Activated effector memory CD4-positive, alpha-beta T cell treated with Interleukin-2 at 50 U/mL for 16 hours (primary cell): ENCODE results near the gene PSKH1.

ENCODE experiments used
- DNase-seq: peaks from one replicate; pipeline ENCODE4 v3.0.0-alpha.2; 2020

The PSKH1 gene

GRCh38 chr16:67868290-67868689 is 24.8 kb upstream of the PSKH1 start:
- DNase-seq = no peak

GRCh38 chr16:67869653-67870052 is 23.4 kb upstream of the PSKH1 start:
- no peak for DNase-seq

DNA sequence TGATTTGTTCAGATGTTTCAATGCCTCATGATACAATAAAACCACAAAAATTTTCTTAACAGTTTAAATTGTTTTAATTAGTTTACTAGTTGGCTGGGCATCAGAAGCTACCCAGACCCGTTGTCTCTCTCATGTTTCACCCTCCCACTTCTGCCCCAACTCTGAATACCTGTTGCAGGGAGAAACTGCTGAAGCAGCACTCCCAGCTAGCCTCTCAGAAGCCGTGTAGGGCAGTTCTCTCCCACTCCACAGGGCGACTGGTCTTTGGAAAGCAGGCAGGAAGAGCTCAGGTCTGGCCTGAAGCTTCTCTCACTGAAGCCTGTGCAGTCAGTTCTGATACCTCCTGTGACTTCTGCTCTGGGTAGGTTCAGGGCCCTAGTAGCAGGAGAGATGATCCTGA is 21.8 kb upstream of the PSKH1 start:
- no peak for DNase-seq

- DNase-seq = no peak
Observed at GRCh38 chr16:67872131-67872630, 20.9 kb upstream of the PSKH1 start.

DNA sequence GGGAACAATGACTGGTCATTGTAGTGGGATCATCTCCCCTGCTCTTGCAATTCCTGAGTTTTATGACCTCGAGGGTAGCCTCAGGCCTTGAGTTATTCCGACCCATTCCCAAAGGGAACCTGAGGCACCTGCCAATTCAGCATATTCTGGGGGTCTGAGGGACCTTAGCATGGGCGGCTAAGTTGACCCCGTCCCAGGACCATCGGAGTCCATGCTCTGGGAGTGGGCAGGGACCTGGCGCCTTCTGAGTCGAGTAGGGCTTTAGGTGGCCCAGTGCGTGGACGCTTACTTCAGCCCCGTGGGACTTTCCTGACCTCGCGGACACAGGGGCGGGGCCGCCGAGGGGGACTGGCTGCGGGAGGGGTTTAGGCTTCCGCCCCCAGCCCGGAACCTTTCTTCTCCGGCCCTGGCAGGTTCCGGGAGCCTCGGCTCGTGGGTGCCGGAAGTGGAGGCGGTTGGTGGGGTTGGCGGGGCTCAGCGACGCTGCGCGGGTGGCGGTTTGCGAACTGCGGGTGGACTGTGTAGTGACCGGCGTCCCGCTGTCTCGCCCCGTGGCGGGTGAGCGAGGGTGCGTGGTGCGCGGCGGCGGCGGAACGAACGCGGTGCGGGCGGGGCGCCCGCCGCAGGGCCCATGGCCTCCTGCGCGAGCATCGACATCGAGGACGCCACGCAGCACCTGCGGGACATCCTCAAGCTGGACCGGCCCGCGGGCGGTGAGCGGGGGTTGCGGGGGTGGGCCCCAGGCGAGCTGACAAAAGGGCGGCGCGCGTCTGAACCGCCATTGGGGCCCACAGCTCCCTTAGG is 20.2 kb upstream of the PSKH1 start, which contains the start of gene EDC4:
EDC4 (plus strand) TSS at position 422 of the 804 bp plus-strand sequence; CDS start at position 632, 210 bp downstream.
- peak; percentile 84 for DNase-seq

GRCh38 chr16:67873435-67874370 is 19.4 kb upstream of the PSKH1 start:
- DNase-seq = no peak

- no peak for DNase-seq
Observed at GRCh38 chr16:67874372-67874771, 18.7 kb upstream of the PSKH1 start.

GRCh38 chr16:67877064-67877463 is 16.0 kb upstream of the PSKH1 start:
- no peak for DNase-seq

GRCh38 chr16:67878232-67878631 is 14.8 kb upstream of the PSKH1 start:
- no peak for DNase-seq

- no peak for DNase-seq
Observed at GRCh38 chr16:67878846-67879245, 14.2 kb upstream of the PSKH1 start.

GRCh38 chr16:67879462-67879861 is 13.6 kb upstream of the PSKH1 start:
- no peak for DNase-seq

GRCh38 chr16:67879936-67880335 is 13.1 kb upstream of the PSKH1 start:
- DNase-seq = no peak

GRCh38 chr16:67880584-67880983 is 12.5 kb upstream of the PSKH1 start:
- no peak for DNase-seq

- DNase-seq = no peak
Observed at GRCh38 chr16:67881621-67882161, 11.4 kb upstream of the PSKH1 start.

DNA sequence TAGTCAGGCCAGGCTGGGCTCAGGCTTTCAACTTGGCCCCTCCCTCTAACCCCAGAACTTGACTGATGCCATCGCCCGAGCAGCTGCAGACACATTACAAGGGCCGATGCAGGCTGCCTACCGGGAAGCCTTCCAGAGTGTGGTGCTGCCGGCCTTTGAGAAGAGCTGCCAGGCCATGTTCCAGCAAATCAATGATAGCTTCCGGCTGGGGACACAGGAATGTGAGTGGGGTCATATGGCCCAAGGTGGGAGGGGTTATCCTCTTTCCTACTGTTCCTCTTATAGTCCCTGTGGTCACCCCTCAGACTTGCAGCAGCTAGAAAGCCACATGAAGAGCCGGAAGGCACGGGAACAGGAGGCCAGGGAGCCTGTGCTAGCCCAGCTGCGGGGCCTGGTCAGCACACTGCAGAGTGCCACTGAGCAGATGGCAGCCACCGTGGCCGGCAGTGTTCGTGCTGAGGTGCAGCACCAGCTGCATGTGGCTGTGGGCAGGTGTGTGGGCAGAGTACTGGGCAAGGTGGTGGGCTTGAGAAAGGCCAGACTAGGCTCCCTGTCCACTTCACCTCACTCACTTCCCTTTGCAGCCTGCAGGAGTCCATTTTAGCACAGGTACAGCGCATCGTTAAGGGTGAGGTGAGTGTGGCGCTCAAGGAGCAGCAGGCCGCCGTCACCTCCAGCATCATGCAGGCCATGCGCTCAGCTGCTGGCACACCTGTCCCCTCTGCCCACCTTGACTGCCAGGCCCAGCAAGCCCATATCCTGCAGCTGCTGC is 10.5 kb upstream of the PSKH1 start:
- DNase-seq = no peak

DNA sequence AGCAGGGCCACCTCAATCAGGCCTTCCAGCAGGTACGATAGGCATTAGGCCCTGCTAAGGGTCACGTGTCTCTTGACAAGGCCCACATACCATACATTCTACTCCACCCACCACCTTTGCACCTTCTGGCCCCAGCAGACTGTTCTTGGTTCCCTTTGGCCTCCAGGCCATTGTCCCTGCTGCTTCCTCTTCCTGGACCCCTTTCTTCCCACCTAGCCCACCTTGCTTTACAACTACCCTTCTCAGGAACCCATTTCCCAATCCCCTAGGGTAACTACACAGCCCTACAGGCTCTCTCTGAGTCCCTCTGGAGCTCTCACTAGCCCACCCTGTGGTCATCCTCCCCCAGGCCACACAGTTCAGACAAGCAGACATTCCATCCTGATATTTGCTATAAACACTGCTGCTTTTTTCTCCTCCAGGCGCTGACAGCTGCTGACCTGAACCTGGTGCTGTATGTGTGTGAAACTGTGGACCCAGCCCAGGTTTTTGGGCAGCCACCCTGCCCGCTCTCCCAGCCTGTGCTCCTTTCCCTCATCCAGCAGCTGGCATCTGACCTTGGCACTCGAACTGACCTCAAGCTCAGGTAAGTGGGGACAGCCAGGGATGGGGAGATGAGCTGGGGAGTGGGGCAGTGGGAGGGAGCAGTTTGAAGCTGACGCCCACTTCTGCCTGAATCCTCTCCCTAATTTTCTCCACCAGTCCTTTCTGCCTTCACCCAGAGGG is 9.7 kb upstream of the PSKH1 start:
- DNase-seq = no peak

GRCh38 chr16:67883872-67884261 is 9.2 kb upstream of the PSKH1 start:
- DNase-seq = peak; percentile 56

- DNase-seq = no peak
Observed at GRCh38 chr16:67884684-67885083, 8.4 kb upstream of the PSKH1 start, which contains the start of gene NRN1L. NRN1L (plus strand) TSS chr16:67884885; CDS start chr16:67884904, 19 bp downstream.

GRCh38 chr16:67885545-67885944 is 7.5 kb upstream of the PSKH1 start:
- DNase-seq = no peak

DNA sequence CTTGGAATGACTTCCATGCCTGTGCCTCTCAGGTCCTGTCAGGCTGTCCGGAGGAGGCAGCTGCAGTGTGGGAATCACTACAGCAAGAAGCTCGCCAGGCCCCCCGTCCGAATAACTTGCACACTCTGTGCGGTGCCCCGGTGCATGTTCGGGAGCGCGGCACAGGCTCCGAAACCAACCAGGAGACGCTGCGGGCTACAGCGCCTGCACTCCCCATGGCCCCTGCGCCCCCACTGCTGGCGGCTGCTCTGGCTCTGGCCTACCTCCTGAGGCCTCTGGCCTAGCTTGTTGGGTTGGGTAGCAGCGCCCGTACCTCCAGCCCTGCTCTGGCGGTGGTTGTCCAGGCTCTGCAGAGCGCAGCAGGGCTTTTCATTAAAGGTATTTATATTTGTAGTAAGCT is 7.1 kb upstream of the PSKH1 start:
- DNase-seq = no peak

DNA sequence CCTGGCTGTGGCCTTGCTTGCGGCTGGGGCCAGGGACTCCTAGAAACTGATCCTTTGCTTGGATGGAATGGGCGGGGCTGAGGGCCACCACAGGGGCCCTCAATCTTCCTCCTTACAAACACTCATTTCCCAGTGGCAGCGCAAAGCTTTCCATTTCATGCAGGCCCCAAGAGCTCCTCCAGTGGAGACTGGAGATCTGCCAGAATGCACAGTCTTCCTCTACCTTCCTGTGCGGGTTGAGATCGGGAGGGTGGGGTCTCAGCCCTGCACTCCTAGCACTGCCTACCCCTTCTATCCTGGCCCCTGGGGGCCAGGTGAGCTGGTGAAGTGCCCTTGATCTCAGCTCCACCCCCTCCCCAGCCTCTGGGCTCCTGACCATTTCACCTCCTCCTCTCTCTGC is 6.7 kb upstream of the PSKH1 start:
- DNase-seq = no peak

- DNase-seq = no peak
Observed at GRCh38 chr16:67888331-67888730, 4.7 kb upstream of the PSKH1 start.
